ENCODE results near the gene HDAC5.
A peak's percentile ranks its signal among the peaks of the same experiment; 100 is the strongest.
"Not testable (repeated sequence)": the region's sequence is repeated elsewhere in the genome, so short reads cannot be mapped to it uniquely, and the experiment has no call there.

HDAC5 gene

DNA sequence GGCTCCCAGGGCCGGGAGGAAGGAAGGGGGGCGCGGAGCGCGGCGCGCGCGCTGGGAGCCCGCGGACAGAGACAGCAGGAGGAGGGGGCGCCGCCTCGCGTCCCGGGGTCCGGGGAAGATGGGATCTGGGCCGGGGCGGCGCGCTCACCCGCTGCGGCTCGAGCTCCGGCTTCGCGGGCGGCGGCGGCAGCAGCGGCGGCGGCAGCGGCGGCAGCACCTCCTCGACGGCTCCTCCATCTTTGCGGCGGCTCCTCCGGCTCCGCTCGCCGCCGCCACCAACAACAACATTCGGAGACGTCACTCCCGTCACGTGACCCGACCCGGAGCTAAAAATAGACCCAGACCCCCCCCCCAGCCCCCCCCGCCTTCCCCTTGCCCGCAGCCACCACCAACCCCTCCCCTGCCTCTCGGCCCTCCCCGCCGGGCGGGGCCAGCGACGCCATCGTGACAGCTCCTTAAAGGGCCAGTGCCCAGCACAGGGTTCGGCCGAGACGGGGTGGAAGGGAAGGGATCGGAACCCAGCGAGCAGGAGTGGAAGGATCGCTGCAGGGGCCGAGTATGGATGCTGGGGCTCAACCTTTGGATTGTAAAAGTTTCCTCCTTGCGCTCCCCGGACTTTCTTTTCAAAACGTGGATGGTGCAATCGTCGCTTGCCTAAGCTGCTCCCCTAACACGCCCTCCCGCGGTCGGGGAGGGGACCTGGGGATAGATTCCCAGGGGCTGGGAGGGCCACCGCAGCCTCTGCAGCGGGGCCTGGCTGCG lies at the start of gene HDAC5:
HDAC5 (minus strand) TSS at position 286 of the 762 bp plus-strand sequence. CDS start 6,126 bp downstream, outside the sequence.
- DNase-seq: peak; percentile 83

DNA sequence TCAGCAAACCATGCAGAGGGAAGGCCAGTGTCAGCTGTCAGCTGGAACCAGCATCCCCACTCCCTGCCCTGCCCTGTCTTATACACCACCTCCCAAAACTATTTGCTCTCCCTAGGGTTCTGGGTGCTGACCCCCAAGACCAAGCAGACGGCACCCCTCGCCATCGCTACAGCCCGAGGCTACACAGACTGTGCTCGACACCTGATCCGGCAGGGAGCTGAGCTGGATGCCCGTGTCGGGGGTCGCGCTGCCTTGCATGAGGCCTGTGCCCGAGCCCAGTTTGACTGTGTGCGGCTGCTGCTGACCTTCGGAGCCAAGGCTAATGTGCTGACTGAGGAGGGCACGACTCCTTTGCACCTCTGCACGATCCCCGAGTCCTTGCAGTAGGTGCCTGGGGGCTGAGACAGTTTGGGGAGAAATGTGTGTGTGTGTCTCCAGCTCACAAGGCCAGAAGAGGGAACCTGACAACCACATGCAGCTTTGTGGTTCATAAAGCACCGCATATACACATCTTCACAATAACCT lies 48.6 kb upstream of the HDAC5 start:
- no peak for DNase-seq

GRCh38 chr17:44170499-44171201 lies 47.2 kb upstream of the HDAC5 start, which contains the start of gene ASB16:
Gene ASB16, plus strand, starts transcription at chr17:44170704. Its CDS starts 86 bp downstream, at chr17:44170790.
- DNase-seq: no peak

DNA sequence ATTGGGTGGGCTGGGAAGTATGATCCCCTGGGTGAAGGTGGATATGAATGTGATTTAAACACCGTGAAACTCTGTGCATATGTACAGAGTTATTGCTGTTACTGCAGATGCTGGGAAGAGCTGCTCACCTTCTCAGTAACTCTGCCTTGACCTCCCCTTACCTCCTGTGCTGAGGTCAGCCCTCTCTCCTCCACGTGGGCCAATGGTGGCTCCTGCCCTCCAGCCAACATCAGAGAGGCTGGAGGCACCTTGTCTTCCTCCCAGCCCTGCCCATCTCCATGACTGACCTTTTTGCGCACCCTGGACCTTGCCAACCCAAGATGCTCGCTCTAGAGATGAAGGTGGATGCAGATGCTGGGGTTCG lies 46.7 kb upstream of the HDAC5 start:
- no peak for DNase-seq

GRCh38 chr17:44167181-44167861 lies 43.9 kb upstream of the HDAC5 start:
- no peak for DNase-seq

GRCh38 chr17:44164476-44164875 lies 41.0 kb upstream of the HDAC5 start:
- no peak for DNase-seq

- DNase-seq: no peak
These were observed 36.2 kb upstream of the HDAC5 start for GRCh38 chr17:44159519-44160210.

DNA sequence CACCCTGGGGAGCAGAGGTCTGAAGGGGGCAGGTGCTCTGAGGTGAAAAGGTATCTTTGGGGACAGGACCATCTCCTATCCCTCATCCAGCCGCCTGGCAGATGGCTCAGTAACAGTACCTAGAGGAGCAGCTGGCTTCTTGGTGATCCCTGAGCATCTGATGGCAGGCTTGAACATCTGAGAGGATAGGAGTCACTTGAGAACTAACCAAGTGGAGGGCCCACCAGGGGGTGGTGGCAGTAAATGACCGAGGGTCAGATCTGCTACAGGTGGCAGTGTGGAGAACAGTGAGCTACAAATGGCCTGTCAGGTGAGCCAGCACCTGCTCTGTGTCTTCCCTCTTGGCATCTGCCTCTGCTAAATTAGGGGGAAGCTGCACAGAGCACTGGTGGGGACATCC lies 32.0 kb upstream of the HDAC5 start:
- no peak for DNase-seq

GRCh38 chr17:44152875-44153274 lies 29.4 kb upstream of the HDAC5 start:
- DNase-seq: no peak

DNA sequence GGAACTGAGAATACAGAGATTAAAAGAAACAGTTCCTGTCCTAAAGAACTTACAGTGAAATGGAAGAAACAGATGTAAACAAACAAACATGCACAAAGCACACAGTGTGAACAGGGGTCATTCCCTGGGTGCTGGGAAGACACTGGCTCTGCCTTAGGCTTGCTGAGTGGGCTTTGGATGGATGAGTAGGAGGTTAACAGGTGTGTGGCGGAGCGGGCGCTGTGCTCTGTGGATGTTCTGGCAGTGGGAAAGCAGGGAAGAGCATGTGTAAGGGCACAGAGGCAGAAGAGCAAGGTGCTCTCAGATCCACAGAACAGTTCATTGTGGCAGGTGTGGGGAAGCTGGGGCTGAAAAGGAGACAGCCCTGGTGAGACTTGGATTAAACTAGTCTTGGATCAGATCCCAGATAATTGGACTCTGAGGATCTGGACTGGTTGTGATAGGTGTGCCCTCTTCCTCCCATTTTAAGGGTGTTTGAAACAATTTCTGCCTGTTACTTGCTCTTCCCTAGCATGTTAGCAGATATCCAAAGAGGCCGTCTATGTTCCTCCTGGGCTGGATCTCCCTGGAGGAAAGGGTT lies 26.4 kb upstream of the HDAC5 start:
- DNase-seq: no peak

GRCh38 chr17:44149066-44149465 lies 25.6 kb upstream of the HDAC5 start:
- DNase-seq: not testable (repeated sequence)

DNA sequence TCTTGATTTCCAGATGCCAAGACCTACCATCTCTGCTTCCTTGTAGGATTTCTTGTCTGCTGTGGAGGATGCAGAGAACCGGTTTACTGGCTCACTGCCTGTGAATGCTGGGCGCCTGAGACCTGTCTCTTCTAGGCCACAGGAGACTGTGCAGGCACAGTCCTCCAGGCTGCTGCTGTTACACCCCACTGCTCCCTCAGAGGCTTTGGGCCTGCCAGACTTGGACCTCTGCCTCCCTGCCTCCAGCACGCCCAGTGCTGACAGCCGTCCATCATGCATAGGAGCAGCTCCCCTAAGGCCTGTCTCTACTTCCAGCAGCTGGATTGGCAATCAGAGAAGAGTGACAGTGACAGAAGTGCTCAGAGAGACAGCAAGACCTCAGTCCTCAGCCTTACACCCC lies 24.4 kb upstream of the HDAC5 start:
- DNase-seq: no peak

DNA sequence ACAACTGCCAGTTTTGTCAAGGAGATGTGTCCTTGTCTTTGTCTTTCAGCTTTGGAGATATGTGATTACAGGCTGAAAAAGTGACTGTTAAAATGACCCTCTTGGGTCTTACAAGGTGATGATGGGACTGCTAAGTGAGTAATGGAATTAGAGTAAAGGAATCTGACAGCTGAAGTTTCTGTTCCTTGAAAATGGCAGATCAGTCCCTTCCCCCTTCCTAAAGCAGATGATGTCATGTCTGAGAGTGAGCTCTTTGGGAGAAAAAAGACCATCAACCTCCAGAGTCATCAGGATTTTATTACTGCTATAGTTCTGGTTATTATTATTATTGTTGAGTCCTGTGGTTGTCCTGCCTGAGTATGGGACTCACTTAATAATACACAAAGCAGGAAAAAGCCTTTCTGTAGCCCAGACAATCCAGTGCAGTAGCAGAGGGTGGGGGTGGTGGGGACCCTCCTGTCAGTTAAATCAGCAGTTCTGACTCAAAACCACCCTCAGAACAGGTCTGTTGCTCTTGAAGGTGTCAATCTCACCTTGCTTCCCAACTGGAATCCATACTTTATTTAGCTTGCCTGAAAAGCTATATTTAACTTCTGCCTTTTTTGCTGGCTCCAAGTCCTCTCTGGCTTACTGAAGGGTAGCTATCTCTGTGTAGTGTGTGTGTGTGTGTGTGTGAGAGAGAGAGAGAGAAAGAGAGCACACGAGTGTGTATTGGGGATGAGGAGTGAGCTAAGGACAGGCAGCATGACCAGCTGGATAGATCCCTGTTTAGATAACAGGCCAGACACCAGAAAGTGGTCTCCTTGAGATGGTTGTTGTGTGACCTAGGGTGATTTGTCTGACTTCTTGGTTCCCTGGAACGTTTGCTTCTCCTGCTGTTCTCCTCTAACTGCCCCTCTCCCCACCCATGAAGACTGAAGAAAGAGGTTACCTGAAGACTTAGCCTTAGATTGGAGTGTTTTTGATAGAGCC lies 23.2 kb upstream of the HDAC5 start:
- DNase-seq: no peak

- no peak for DNase-seq
These were observed 21.7 kb upstream of the HDAC5 start for GRCh38 chr17:44144966-44145739.

DNA sequence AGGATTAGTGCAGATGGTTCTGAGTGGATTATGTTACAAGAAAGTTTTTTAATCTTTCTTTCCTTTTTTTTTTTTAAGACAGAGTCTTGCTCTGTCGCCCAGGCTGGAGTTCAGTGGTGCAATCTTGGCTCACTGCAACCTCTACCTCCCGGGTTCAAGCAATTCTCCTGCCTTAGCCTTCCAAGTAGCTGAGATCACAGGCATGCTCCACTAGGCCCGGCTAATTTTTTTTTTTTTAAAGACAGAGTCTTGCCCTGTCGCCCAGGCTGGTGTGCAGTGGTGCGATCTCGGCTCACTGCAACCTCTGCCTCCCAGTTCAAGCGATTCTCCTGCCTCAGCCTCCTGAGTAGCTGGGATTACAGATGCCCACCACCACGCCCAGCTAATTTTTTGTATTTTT lies 20.5 kb upstream of the HDAC5 start:
- not testable (repeated sequence) for DNase-seq

DNA sequence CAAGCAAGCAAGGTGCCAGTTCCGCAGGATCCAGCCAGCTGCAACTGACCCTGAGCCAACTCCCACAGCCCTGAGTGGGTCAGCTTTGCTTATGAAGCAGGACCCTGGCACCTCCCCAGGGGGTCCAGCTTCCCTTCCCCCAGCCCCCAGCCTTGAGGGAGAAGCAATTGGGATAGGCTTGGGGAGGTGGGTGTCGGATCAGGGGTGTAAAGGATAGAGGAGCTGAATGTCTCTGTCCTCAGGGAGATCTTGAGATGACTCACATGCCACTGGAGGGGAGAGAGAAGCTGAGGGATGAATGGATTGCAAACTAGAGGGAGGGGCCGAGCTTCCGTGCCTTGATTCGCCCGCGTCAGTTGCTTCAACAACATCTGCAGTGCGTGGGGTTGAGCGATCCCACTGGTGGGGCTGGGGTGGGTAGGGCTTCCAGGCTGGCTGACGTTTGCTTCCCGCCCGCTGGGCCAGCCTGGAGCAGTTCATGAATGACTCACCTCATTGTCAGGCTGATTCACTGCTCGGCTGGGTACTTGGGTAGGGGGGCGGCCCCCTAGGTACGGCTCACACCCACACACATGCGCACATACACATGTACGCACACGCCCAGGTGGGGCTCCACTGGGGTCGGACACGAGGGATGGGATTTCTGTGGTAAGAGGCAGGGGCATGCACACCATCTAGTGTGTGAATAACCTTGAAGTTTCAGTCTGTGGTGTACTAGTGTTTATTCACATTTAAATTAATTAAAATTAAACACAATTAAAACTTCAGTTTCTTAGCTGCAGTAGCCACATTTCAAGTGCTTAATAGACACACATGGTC lies 14.7 kb upstream of the HDAC5 start:
- DNase-seq: peak; percentile 87

DNA sequence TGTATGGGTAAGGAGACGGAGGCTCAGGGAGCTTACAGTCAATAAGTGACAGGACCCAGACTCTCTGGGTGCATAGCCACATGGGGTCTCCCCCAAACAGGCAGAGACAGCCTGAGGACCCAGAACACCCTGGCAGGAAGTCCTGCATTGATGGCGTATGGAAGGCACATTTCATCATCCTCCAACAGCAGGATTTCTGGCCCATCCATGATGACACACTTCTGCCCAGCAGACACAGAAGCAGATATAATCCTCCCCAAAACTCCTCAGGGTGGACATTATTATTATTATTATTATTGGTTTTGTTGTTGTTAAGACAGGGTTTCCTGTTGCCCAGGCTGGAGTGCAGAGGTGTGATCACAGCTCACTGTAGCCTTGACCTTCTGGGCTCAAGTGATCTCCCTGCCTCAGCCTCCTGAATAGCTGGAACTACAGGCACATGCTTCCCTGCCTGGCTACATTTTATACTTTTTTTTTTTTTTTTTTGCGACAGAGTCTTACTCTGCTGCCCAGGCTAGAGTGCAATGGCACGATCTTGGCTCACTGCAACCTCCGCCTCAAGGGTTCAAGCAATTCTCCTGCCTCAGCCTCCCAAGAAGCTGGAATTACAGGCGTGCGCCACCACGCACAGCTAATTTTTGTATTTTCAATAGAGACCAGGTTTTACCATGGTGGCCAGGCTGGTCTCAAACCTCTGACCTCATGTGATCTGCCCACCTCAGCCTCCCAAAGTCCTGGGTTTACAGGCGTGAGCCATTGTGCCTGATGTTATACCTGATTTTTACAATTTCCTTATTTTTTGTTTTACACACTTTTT lies 11.5 kb upstream of the HDAC5 start:
- DNase-seq: no peak

GRCh38 chr17:44133918-44134476 lies 10.6 kb upstream of the HDAC5 start:
- DNase-seq: no peak

All from GOT3 (cell line).